Measurements from ENCODE around the gene PCSK6. TPM values are rescaled to one million over a fixed set of nuclear protein-coding genes. Genes with fewer than 3 reads are reported as not detected.

PCSK6 gene
- polyA plus RNA-seq, 1 donor from 2014 or later = 1.1 TPM

GRCh38 chr15:101296418-101297405 is 192.8 kb downstream of the PCSK6 start:
- H3K36me3 ChIP-seq (ENCODE audit: insufficient read depth, low read length) = no peaks in the 10 kb centered on the region
- no peaks in the 10 kb centered on the region for H3K9me2 ChIP-seq (ENCODE audit: insufficient read depth, low read length)
- H3K4me3 ChIP-seq (ENCODE audit: low read length) = peak overlapping the region; percentile 93
- H2AFZ ChIP-seq (ENCODE audit: low read depth, low read length) = no peak overlapping the region
- no peak for TF ChIP-seq EP300 (conservative IDR thresholded peaks at IDR 0.05; ENCODE audit: poor library complexity, severe bottlenecking)
- TF ChIP-seq REST (IDR thresholded peaks at IDR 0.05; ENCODE audit: borderline replicate concordance) = no peak
- no peak for TF ChIP-seq EZH2 (IDR thresholded peaks at IDR 0.05; ENCODE audit: borderline replicate concordance, insufficient read depth, low read length, poor library complexity, severe bottlenecking)
- no peak for TF ChIP-seq RAD21 (conservative IDR thresholded peaks at IDR 0.05)
- no peak for TF ChIP-seq MXI1 (conservative IDR thresholded peaks at IDR 0.05; ENCODE audit: poor library complexity, severe bottlenecking)
- no peak for TF ChIP-seq CTCF (IDR thresholded peaks at IDR 0.05; ENCODE audit: poor library complexity, severe bottlenecking)
- no peak for TF ChIP-seq SMC3 (conservative IDR thresholded peaks at IDR 0.05; ENCODE audit: poor library complexity)
- no peak for TF ChIP-seq POLR2AphosphoS5 (IDR thresholded peaks at IDR 0.05)
- no peak for TF ChIP-seq TAF1 (IDR thresholded peaks at IDR 0.05; ENCODE audit: low read depth)
- peaks cover 3% of the 10 kb centered on the region for H4K20me1 ChIP-seq (ENCODE audit: insufficient read depth)
- peak overlapping the region; percentile 54 for H3K4me2 ChIP-seq (ENCODE audit: low read length)
- no peak overlapping the region for H3K27ac ChIP-seq (ENCODE audit: low read length)
- no peak overlapping the region for H3K9ac ChIP-seq (ENCODE audit: low read length)
- H3F3A ChIP-seq (ENCODE audit: insufficient read depth, low read length, poor library complexity, severe bottlenecking) = peaks cover 8% of the 10 kb centered on the region
- no peaks in the 10 kb centered on the region for H3K9me3 ChIP-seq (ENCODE audit: low read length)
- H3K27me3 ChIP-seq (ENCODE audit: insufficient read depth, low read depth, low read length) = no peaks in the 10 kb centered on the region
- peaks cover 33% of the 10 kb centered on the region for H3K79me2 ChIP-seq (replicated peaks; ENCODE audit: insufficient read depth, low read length)

- peak overlapping the region; percentile 84 for H2AFZ ChIP-seq (ENCODE audit: low read depth, low read length)
- TF ChIP-seq RAD21 (conservative IDR thresholded peaks at IDR 0.05) = no peak
- TF ChIP-seq EP300 (conservative IDR thresholded peaks at IDR 0.05; ENCODE audit: poor library complexity, severe bottlenecking) = no peak
- no peak for TF ChIP-seq EZH2 (IDR thresholded peaks at IDR 0.05; ENCODE audit: borderline replicate concordance, insufficient read depth, low read length, poor library complexity, severe bottlenecking)
- TF ChIP-seq MXI1 (conservative IDR thresholded peaks at IDR 0.05; ENCODE audit: poor library complexity, severe bottlenecking) = no peak
- no peak for TF ChIP-seq TAF1 (IDR thresholded peaks at IDR 0.05; ENCODE audit: low read depth)
- TF ChIP-seq POLR2AphosphoS5 (IDR thresholded peaks at IDR 0.05) = no peak
- no peak for TF ChIP-seq SMC3 (conservative IDR thresholded peaks at IDR 0.05; ENCODE audit: poor library complexity)
- no peak for TF ChIP-seq REST (IDR thresholded peaks at IDR 0.05; ENCODE audit: borderline replicate concordance)
- no peak for TF ChIP-seq CTCF (IDR thresholded peaks at IDR 0.05; ENCODE audit: poor library complexity, severe bottlenecking)
- peak overlapping the region; percentile 88 for H3K9ac ChIP-seq (ENCODE audit: low read length)
- H3F3A ChIP-seq (ENCODE audit: insufficient read depth, low read length, poor library complexity, severe bottlenecking) = peaks cover 8% of the 10 kb centered on the region
- H3K9me3 ChIP-seq (ENCODE audit: low read length) = no peaks in the 10 kb centered on the region
- peak overlapping the region; percentile 87 for H3K27ac ChIP-seq (ENCODE audit: low read length)
- H3K36me3 ChIP-seq (ENCODE audit: insufficient read depth, low read length) = no peaks in the 10 kb centered on the region
- H3K4me2 ChIP-seq (ENCODE audit: low read length) = peak overlapping the region; percentile 54
- H4K20me1 ChIP-seq (ENCODE audit: insufficient read depth) = peaks cover 3% of the 10 kb centered on the region
- no peaks in the 10 kb centered on the region for H3K9me2 ChIP-seq (ENCODE audit: insufficient read depth, low read length)
- H3K79me2 ChIP-seq (replicated peaks; ENCODE audit: insufficient read depth, low read length) = peaks cover 43% of the 10 kb centered on the region
- no peaks in the 10 kb centered on the region for H3K27me3 ChIP-seq (ENCODE audit: insufficient read depth, low read depth, low read length)
- peak overlapping the region; percentile 93 for H3K4me3 ChIP-seq (ENCODE audit: low read length)
Measured at GRCh38 chr15:101295607-101296161, 193.8 kb downstream of the PCSK6 start.

Data from neural cell (in vitro differentiated cells).